H1 (cell line): ENCODE measurements around the gene IWS1. TPM values are rescaled to one million over a fixed set of nuclear protein-coding genes. Genes with fewer than 3 reads are reported as not detected.

ENCODE experiments used
- CTCF ChIA-PET: fragments of 300-600 bp; sonication (Branson Sonifier 250); formaldehyde crosslinking; loops from one replicate; lab custom pipeline; 2021; ENCODE audit not compliant: partially characterized antibody; lab: Charles Lee
- POLR2A ChIA-PET: fragments of 300-600 bp; sonication (Branson Sonifier 250); formaldehyde crosslinking; loops from one replicate; lab custom pipeline; 2021; ENCODE audit warnings: inconsistent platforms; ENCODE audit not compliant: partially characterized antibody; lab: Charles Lee
- DNase-seq, 2 experiments: peaks; one replicate each; pipeline versions ENCODE4 v3.0.0 to v3.0.0-alpha.2; 2010 to 2022; ENCODE audit warnings: low spot score in 2 of 2, low read depth in 1 of 2, mixed read lengths in 1 of 2
- FAIRE-seq: peaks from 2 replicates; lab custom pipeline; 2011; peaks lifted over from hg19 to GRCh38; lab: Jason Lieb, UNC
- H2AFZ ChIP-seq: 2 replicates; pipeline ENCODE4 v1.8.1; 2012; ENCODE audit warnings: low read length, inconsistent platforms
- H2AK5ac ChIP-seq: 2 replicates; pipeline ENCODE4 v1.6.1; 2013; ENCODE audit warnings: low read depth, low read length
- H2BK120ac ChIP-seq: replicated peaks from 2 replicates; pipeline ENCODE3; 2013; ENCODE audit warnings: low read depth, low read length, inconsistent platforms
- H2BK12ac ChIP-seq: 2 replicates; pipeline ENCODE4 v1.6.1; 2013; ENCODE audit warnings: low read depth, low read length
- H2BK15ac ChIP-seq: 2 replicates; pipeline ENCODE4 v1.6.1; 2013; ENCODE audit warnings: low read length
- H2BK20ac ChIP-seq: 2 replicates; pipeline ENCODE4 v1.6.1; 2013; ENCODE audit warnings: low read length
- H2BK5ac ChIP-seq: 2 replicates; pipeline ENCODE4 v1.6.1; 2013; ENCODE audit warnings: low read depth, low read length
- H3K14ac ChIP-seq: 2 replicates; pipeline ENCODE4 v1.6.1; 2013; ENCODE audit warnings: inconsistent platforms; ENCODE audit not compliant: insufficient read length
- H3K18ac ChIP-seq: 2 replicates; pipeline ENCODE4 v1.6.1; 2013; ENCODE audit warnings: low read length; ENCODE audit errors: extremely low read depth
- H3K23ac ChIP-seq: 2 replicates; pipeline ENCODE4 v1.6.1; 2013; ENCODE audit warnings: inconsistent platforms; ENCODE audit not compliant: insufficient read length
- H3K23me2 ChIP-seq: 2 replicates; pipeline ENCODE4 v1.6.1; 2013; ENCODE audit warnings: low read depth, low read length
- H3K27ac ChIP-seq: 2 replicates; pipeline ENCODE4 v1.6.1; 2011; ENCODE audit warnings: low read depth, low read length, inconsistent platforms
- H3K27me3 ChIP-seq, 4 experiments: replicated peaks in 1 of 4; 1 replicate in 1 of 4; 2 replicates in 3 of 4; pipeline versions ENCODE4 v1.6.1 to v1.8.1; 2011 to 2013; ENCODE audit warnings: low read length in 3 of 4, mild to moderate bottlenecking in 3 of 4, inconsistent platforms in 2 of 4, mixed read lengths in 2 of 4, moderate library complexity in 1 of 4; ENCODE audit not compliant: control insufficient read depth in 3 of 4, insufficient read depth in 3 of 4; ENCODE audit errors: extremely low read depth in 1 of 4
- H3K36me3 ChIP-seq, 4 experiments: 2 replicates each; pipeline versions ENCODE4 v1.6.1 to v1.8.1; 2011 to 2013; ENCODE audit warnings: mild to moderate bottlenecking in 4 of 4, low read length in 3 of 4, moderate library complexity in 2 of 4, control low read depth in 1 of 4, inconsistent platforms in 1 of 4; ENCODE audit not compliant: insufficient read depth in 4 of 4, control insufficient read depth in 2 of 4
- H3K4ac ChIP-seq: replicated peaks from 2 replicates; pipeline ENCODE3; 2013; ENCODE audit warnings: low read length, low read depth, mixed read lengths, inconsistent platforms; ENCODE audit not compliant: insufficient read length
- H3K4me1 ChIP-seq, 4 experiments: replicated peaks in 1 of 4; 1 replicate in 1 of 4; 2 replicates in 3 of 4; pipeline versions ENCODE4 v1.6.1 to v1.8.1; 2011 to 2013; ENCODE audit warnings: low read length in 3 of 4, inconsistent platforms in 2 of 4, mixed read lengths in 1 of 4; ENCODE audit not compliant: insufficient read depth in 4 of 4, control insufficient read depth in 3 of 4
- H3K4me2 ChIP-seq, 2 experiments: 2 replicates each; pipeline versions ENCODE4 v1.6.1 to v1.8.1; 2011 to 2013; ENCODE audit warnings: low read depth in 2 of 2, low read length in 2 of 2, control low read depth in 1 of 2, inconsistent platforms in 1 of 2, mild to moderate bottlenecking in 1 of 2; ENCODE audit not compliant: insufficient read depth in 1 of 2
- H3K4me3 ChIP-seq, 4 experiments: fragments of 200-600, 300-600 bp in 1 of 4; sonication (generic), shearing (Covaris generic), sonication (Bioruptor Twin) in 1 of 4; 2 replicates each; pipeline versions ENCODE4 v1.5.1 to v1.8.1; 2011 to 2016; ENCODE audit warnings: low read length in 4 of 4, low read depth in 3 of 4, control low read depth in 2 of 4, inconsistent platforms in 2 of 4, mild to moderate bottlenecking in 2 of 4, mixed read lengths in 1 of 4, moderate library complexity in 1 of 4; ENCODE audit not compliant: insufficient read depth in 2 of 4; ENCODE audit errors: extremely low read depth in 1 of 4
- H3K56ac ChIP-seq: replicated peaks from 2 replicates; pipeline ENCODE3; 2013; ENCODE audit warnings: low read depth, mild to moderate bottlenecking, mixed read lengths, low read length, inconsistent platforms; ENCODE audit not compliant: insufficient read length
- H3K79me1 ChIP-seq: 2 replicates; pipeline ENCODE4 v1.6.1; 2013; ENCODE audit warnings: low read depth, low read length, control low read depth
- H3K79me2 ChIP-seq, 2 experiments: 2 replicates each; pipeline versions ENCODE4 v1.6.1 to v1.8.1; 2012 to 2013; ENCODE audit warnings: low read length in 2 of 2, mild to moderate bottlenecking in 2 of 2, inconsistent platforms in 1 of 2; ENCODE audit not compliant: insufficient read depth in 2 of 2, control insufficient read depth in 1 of 2
- H3K9ac ChIP-seq, 4 experiments: replicated peaks in 1 of 4; 1 replicate in 1 of 4; 2 replicates in 3 of 4; pipeline versions ENCODE4 v1.6.1 to v1.8.1; 2011 to 2013; ENCODE audit warnings: low read depth in 3 of 4, low read length in 3 of 4, control low read depth in 2 of 4, mild to moderate bottlenecking in 2 of 4, moderate library complexity in 2 of 4, inconsistent platforms in 1 of 4; ENCODE audit errors: extremely low read depth in 1 of 4
- H3K9me3 ChIP-seq, 2 experiments: 2 replicates each; pipeline versions ENCODE4 v1.6.1 to v1.8.1; 2012 to 2013; ENCODE audit warnings: mild to moderate bottlenecking in 2 of 2, moderate library complexity in 2 of 2, control low read depth in 1 of 2, inconsistent platforms in 1 of 2, low read depth in 1 of 2, low read length in 1 of 2, mixed read lengths in 1 of 2; ENCODE audit not compliant: insufficient read depth in 2 of 2
- H4K20me1 ChIP-seq, 2 experiments: replicated peaks in 1 of 2; 2 replicates each; pipeline versions ENCODE3 to v1.8.1; 2011 to 2013; ENCODE audit warnings: inconsistent platforms in 2 of 2, low read length in 2 of 2, mild to moderate bottlenecking in 1 of 2; ENCODE audit not compliant: insufficient read depth in 2 of 2, control insufficient read depth in 1 of 2
- H4K5ac ChIP-seq: 2 replicates; pipeline ENCODE4 v1.6.1; 2013; ENCODE audit warnings: low read length, low read depth, mixed read lengths, inconsistent platforms; ENCODE audit not compliant: insufficient read length
- H4K8ac ChIP-seq: 2 replicates; pipeline ENCODE4 v1.8.0; 2013; ENCODE audit warnings: mild to moderate bottlenecking, moderate library complexity, low read length, inconsistent platforms; ENCODE audit not compliant: insufficient read depth; ENCODE audit errors: extremely low read depth
- H4K91ac ChIP-seq: replicated peaks from 2 replicates; pipeline ENCODE3; 2013; ENCODE audit warnings: low read length, mixed read lengths, inconsistent platforms; ENCODE audit not compliant: insufficient read length
- BRCA1 ChIP-seq: IDR thresholded peaks from 2 replicates; pipeline ENCODE4 v1.6.1; 2012; ENCODE audit warnings: low read depth, low read length, improper control_type of control experiment
- POLR2A ChIP-seq, 2 experiments: IDR thresholded peaks; 1 replicate in 1 of 2; 2 replicates in 1 of 2; pipeline ENCODE4 v1.6.1; 2011; ENCODE audit warnings: low read depth in 2 of 2, low read length in 2 of 2, mild to moderate bottlenecking in 2 of 2; ENCODE audit errors: control extremely low read depth in 1 of 2
- SIX5 ChIP-seq: IDR thresholded peaks from 2 replicates; pipeline ENCODE4 v1.6.1; 2011; ENCODE audit warnings: mild to moderate bottlenecking, low read depth, low read length
- WGBS, 2 experiments: shearing (Covaris generic) in 1 of 2; methylation state at CpG; one replicate each; pipeline versions ENCODE4 v1.1.6 to v1.1.7; 2013 to 2015; ENCODE audit warnings: low lambda C conversion rate in 2 of 2, mixed read lengths in 2 of 2, inconsistent platforms in 1 of 2, low coverage in 1 of 2, missing lambda C conversion rate in 1 of 2; ENCODE audit not compliant: insufficient replicate concordance in 2 of 2, insufficient coverage in 1 of 2, insufficient read length in 1 of 2; ENCODE audit errors: extremely low coverage in 1 of 2, missing lambda C conversion rate in 1 of 2; 5-methylcytosine and 5-hydroxymethylcytosine counted together
- polyA plus RNA-seq, 7 experiments: library from polyadenylated mRNA; depleted of rRNA in 3 of 7; stranded (reverse) in 5 of 7; unstranded in 2 of 7; fragments of >200 nt in 5 of 7; fragments of 200-250 nt in 2 of 7; gene quantifications; 1 replicate in 5 of 7; 2 replicates in 1 of 7; 4 replicates in 1 of 7; pipeline versions ENCODE4 v1.2.1 to v1.2.3, GENCODE V29; 2011 to 2013; ENCODE audit warnings: missing spikeins in 2 of 7, mixed read lengths in 2 of 7
- total RNA-seq: library from RNA; stranded (reverse); fragmentation: NEBNext Ultra II Directional; extraction: Animal tissue kit (Norgen Biotek cat#: 25700); gene quantifications from 2 replicates; pipeline ENCODE4 v1.2.1, GENCODE V29; 2021

Gene IWS1
- total and polyA plus RNA-seq, 2 of the 8 experiments (the other 6 are each of a cell fraction or from before 2014, with no cell fraction given), result 18.4 to 64.8 TPM

DNA sequence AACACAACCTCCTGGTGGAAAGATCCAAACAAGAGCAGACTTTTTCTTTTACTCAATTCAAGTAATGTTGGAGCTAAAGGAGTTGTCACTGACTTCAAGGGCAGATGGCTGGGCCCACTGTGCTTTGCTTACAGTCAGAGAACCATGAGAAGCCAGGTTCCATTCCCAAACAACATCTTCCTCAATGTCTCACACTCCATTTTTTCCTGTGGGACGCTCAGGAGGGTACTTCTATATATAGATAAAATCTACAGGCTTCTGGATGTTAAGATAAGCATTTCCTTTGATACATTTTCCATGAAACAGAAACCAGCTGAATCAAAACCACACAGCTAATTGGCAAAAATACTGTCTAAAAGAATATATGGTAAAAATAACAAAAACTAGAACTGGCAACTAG, 14.4 kb downstream of the IWS1 start:
- no peak overlapping the region for H2BK15ac ChIP-seq
- ChIA-PET POLR2A (interaction anchor here (1.2 to 6.9 kb wide), 2 partner anchors 15 to 47 kb away, joined by 4 to 48 read pairs; partner anchors contain the start of gene IWS1), CTCF (interaction anchor here (1.4 kb wide), 1 partner anchor 55 kb away, joined by 3 read pairs; no protein-coding TSS in a partner anchor)

More for the DNA sequence above, 14.4 kb downstream of the IWS1 start:
- Histone ChIP-seq H3K4me3 (no peak overlapping the region), H3K27ac (no peak overlapping the region), H3K9ac (no peak overlapping the region), H4K8ac (no peak overlapping the region), H3K56ac (no peak overlapping the region), H4K5ac (no peak overlapping the region), H2BK20ac (no peak overlapping the region), H4K20me1 (peaks cover 33 to 34% of the 10 kb centered on the region in 2 experiments), H2AFZ (no peak overlapping the region), H3K4me1 (peaks cover 7 to 12% (median 8%) of the 10 kb centered on the region in 4 experiments; a peak in 6 of 7 replicates), H3K4ac (no peak overlapping the region), H3K14ac (no peak overlapping the region), H3K4me2 (no peak overlapping the region), H3K79me2 (peaks cover 30 to 100% of the 10 kb centered on the region in 2 experiments), H2AK5ac (no peak overlapping the region), H3K36me3 (peaks cover 0 to 8% (median 0%) of the 10 kb centered on the region in 4 experiments; a peak in 1 of 8 replicates), H2BK120ac (no peak overlapping the region), H2BK12ac (no peak overlapping the region), H4K91ac (no peak overlapping the region), H3K23ac (no peak overlapping the region), H3K79me1 (peaks cover 4% of the 10 kb centered on the region; the same call in 1 of the 2 replicates), H3K27me3 (no peaks in the 10 kb centered on the region), H2BK5ac (no peak overlapping the region), H3K9me3 (no peaks in the 10 kb centered on the region), H3K23me2 (no peaks in the 10 kb centered on the region), H3K18ac (no peak overlapping the region)
- no peak for FAIRE-seq
- WGBS, 2 experiments, result 93% methylated on average over 1 of the region's 1 CpG; no CpG with 5 or more reads in 1 of the 2 experiments
- DNase-seq, result no peak
- no peak for TF ChIP-seq SIX5
- no peak for TF ChIP-seq POLR2A (IDR thresholded peaks at IDR 0.05; ENCODE audit: control extremely low read depth in 1 of 2, low read depth in 2 of 2, low read length in 2 of 2)
- TF ChIP-seq BRCA1, result no peak
